ENCODE measurements around the gene ATG101. TPM values are rescaled to one million over a fixed set of nuclear protein-coding genes. Genes with fewer than 3 reads are reported as not detected.

The ATG101 gene
- total and polyA plus RNA-seq, 9 of the 15 experiments (the other 6 are each of a cell fraction or from before 2014, with no cell fraction given): 2.9 to 52.4 (median 29.7) TPM

- TF ChIP-seq REST (IDR thresholded peaks at IDR 0.05; ENCODE audit: borderline replicate concordance): peak; percentile 89
- no peak for TF ChIP-seq REST (CRISPR knock-in tag; IDR thresholded peaks at IDR 0.05; ENCODE audit: low read depth)
- peak in 1 of 2 experiments; percentile 76; a peak in 2 of 4 replicates for TF ChIP-seq MAZ (CRISPR knock-in tag; conservative IDR thresholded peaks at IDR 0.05 in 1 of 2, IDR thresholded peaks at IDR 0.05 in 1 of 2)
- no peak for TF ChIP-seq E2F1 (CRISPR knock-in tag; IDR thresholded peaks at IDR 0.05)
- TF ChIP-seq ARHGAP35 (IDR thresholded peaks at IDR 0.05; ENCODE audit: partially characterized antibody): no peak
- TF ChIP-seq RAD21 (CRISPR knock-in tag; conservative IDR thresholded peaks at IDR 0.05 in 1 of 2, IDR thresholded peaks at IDR 0.05 in 1 of 2): peak; percentile 82 to 95
- TF ChIP-seq TFAP4 (CRISPR knock-in tag; IDR thresholded peaks at IDR 0.05; ENCODE audit: borderline replicate concordance): peak; percentile 41; the same call in 1 of the 2 replicates
- TF ChIP-seq JUN (IDR thresholded peaks at IDR 0.05; ENCODE audit: borderline replicate concordance, low read depth, low read length): 0 out of 2 replicates have a peak, but pooled peaks have one; percentile 10
- TF ChIP-seq JUN (CRISPR knock-in tag; IDR thresholded peaks at IDR 0.05; ENCODE audit: borderline replicate concordance): no peak
- TF ChIP-seq PBX2 (CRISPR knock-in tag; IDR thresholded peaks at IDR 0.05; ENCODE audit: low read depth): no peak
- TF ChIP-seq PBX2 (tag; conservative IDR thresholded peaks at IDR 0.05; ENCODE audit: low read depth): no peak
- TF ChIP-seq ESRRA (IDR thresholded peaks at IDR 0.05; ENCODE audit: borderline replicate concordance, low read depth): 0 out of 2 replicates have a peak, but pooled peaks have one; percentile 14
- no peak for TF ChIP-seq FOXA1 (IDR thresholded peaks at IDR 0.05; ENCODE audit: borderline replicate concordance)
Observed at GRCh38 chr12:52020539-52021336, 49.0 kb upstream of the ATG101 start (continued).

Data from K562 (cell line).